ENCODE measurements around the gene BMAL1. TPM values are rescaled to one million over a fixed set of nuclear protein-coding genes. Genes with fewer than 3 reads are reported as not detected.

The BMAL1 gene
- total RNA-seq, 1 experiment from 2014 or later = 3.3 TPM

GRCh38 chr11:13382751-13383150, 105.2 kb downstream of the BMAL1 start:
- H3K23ac ChIP-seq (ENCODE audit: insufficient read length, low read depth, low read length) = no peak overlapping the region
- H3K4me2 ChIP-seq (ENCODE audit: insufficient read depth, insufficient read length, low read length) = no peak overlapping the region
- H3K4ac ChIP-seq (ENCODE audit: low read depth, low read length) = no peak overlapping the region
- H3T11ph ChIP-seq (ENCODE audit: low read length) = no peak overlapping the region
- no peak overlapping the region for H3K9ac ChIP-seq (ENCODE audit: extremely low read depth, insufficient read length, low read length)
- no peak overlapping the region for H3K18ac ChIP-seq (ENCODE audit: insufficient read length, low read depth, low read length)
- no peak overlapping the region for H3K27ac ChIP-seq (ENCODE audit: insufficient read length, low read depth, low read length)
- H3K27me3 ChIP-seq (ENCODE audit: insufficient read depth, low read length) = no peaks in the 10 kb centered on the region
- H4K20me1 ChIP-seq (ENCODE audit: control insufficient read depth, insufficient read depth, insufficient read length) = no peaks in the 10 kb centered on the region
- H4K8ac ChIP-seq (replicated peaks; ENCODE audit: insufficient read length, low read depth, low read length) = no peak overlapping the region
- Mint-ChIP-seq H3K4me1 (peaks cover 7 to 8% of the 10 kb centered on the region in 2 experiments), H3K27me3 (ENCODE audit: low read depth) (no peaks in the 10 kb centered on the region), H3K27ac (no peak overlapping the region), H3K4me3 (no peak overlapping the region), H3K9me3 (no peaks in the 10 kb centered on the region), H3K36me3 (ENCODE audit: insufficient read depth in 1 of 3, low read depth in 3 of 3) (no peaks in the 10 kb centered on the region; a peak in 1 of 7 replicates)
- H2AK5ac ChIP-seq (ENCODE audit: insufficient read length, low read length) = no peak overlapping the region
- no peak overlapping the region for H2BK12ac ChIP-seq (ENCODE audit: insufficient read length, low read depth, low read length)
- H3K56ac ChIP-seq (ENCODE audit: insufficient read length, low read depth, low read length) = no peak overlapping the region
- H2BK5ac ChIP-seq (ENCODE audit: insufficient read length, low read length) = no peak overlapping the region
- no peak overlapping the region for H4K5ac ChIP-seq (ENCODE audit: insufficient read length, low read depth, low read length)
- H3K79me1 ChIP-seq (ENCODE audit: insufficient read depth, low read depth, low read length, poor library complexity, severe bottlenecking) = no peaks in the 10 kb centered on the region
- H3K14ac ChIP-seq (ENCODE audit: insufficient read depth, low read length) = no peak overlapping the region
- TF ChIP-seq CTCF (conservative IDR thresholded peaks at IDR 0.05) = no peak
- WGBS (ENCODE audit: extremely low coverage, insufficient read length, low lambda C conversion rate) = no CpG with 5 or more reads among the region's 3 CpGs
- no peak overlapping the region for H2BK15ac ChIP-seq (ENCODE audit: low read depth, low read length)
- H3K23me2 ChIP-seq (ENCODE audit: insufficient read length, low read depth, low read length, poor library complexity, severe bottlenecking) = no peaks in the 10 kb centered on the region
- H3K9me3 ChIP-seq (ENCODE audit: control insufficient read depth, low read depth, low read length) = no peaks in the 10 kb centered on the region
- no peaks in the 10 kb centered on the region for H3K79me2 ChIP-seq (ENCODE audit: insufficient read depth, low read length)
- no peaks in the 10 kb centered on the region for H3K4me1 ChIP-seq (ENCODE audit: insufficient read depth, low read length)
- DNase-seq = no peak
- H2BK120ac ChIP-seq (ENCODE audit: low read depth, low read length, poor library complexity, severe bottlenecking) = no peak overlapping the region
- no peak overlapping the region for H4K91ac ChIP-seq (ENCODE audit: insufficient read length, low read depth, low read length)
- no peak overlapping the region for H2BK20ac ChIP-seq (ENCODE audit: low read depth, low read length, poor library complexity, severe bottlenecking)
- no peak overlapping the region for H2AFZ ChIP-seq (ENCODE audit: low read length)
